CD4-positive, alpha-beta T cell treated with Interferon alpha-2 for 1 hour (primary cell): ENCODE data around the gene MCRS1.

Experiments used
- DNase-seq, 2 donors: peaks; one replicate each; pipeline ENCODE4 v3.0.0-alpha.2; 2020 to 2022

MCRS1 gene

DNA sequence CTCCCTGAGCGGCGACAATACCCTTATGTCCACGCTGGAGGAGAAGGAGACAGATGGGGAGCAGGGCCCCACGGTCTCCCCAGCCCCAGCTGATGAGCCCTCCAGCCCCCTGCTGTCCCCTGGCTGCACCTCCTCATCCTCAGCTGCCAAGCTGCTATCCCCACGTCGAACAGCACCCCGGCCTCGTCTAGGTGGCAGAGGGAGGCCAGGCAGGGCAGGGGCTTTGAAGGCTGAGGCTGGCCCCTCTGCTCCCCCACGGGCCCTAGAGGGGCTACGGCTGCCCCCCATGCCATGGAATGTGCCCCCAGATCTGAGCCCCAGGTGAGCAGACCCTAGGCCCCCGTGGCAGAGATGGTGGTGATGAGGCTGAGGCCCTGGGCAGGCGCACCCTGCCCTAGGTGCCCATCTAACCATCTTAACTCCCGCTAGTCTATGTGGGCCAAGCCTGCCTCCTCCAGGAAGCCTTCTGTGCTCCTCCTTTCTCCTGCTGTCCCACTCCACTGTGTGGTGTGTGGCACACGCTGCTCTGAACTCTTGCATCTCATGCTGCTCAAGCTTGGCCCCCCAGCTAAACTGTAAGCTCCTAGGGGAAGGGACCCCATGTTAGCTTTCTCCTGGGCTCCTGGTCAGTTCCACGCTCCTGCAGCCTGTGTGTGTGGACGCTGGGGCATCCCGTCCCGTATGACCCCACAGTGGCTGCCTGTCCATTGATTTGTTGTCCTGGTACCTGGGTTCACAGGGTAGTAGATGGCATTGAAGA, 12.1 kb downstream of the MCRS1 start:
- DNase-seq = no peak

- no peak for DNase-seq
Measured at GRCh38 chr12:49554266-49554665, 13.7 kb downstream of the MCRS1 start.

- peak in 1 of 2 donors; percentile 66 for DNase-seq
Measured at GRCh38 chr12:49553512-49554088, 14.3 kb downstream of the MCRS1 start.

DNA sequence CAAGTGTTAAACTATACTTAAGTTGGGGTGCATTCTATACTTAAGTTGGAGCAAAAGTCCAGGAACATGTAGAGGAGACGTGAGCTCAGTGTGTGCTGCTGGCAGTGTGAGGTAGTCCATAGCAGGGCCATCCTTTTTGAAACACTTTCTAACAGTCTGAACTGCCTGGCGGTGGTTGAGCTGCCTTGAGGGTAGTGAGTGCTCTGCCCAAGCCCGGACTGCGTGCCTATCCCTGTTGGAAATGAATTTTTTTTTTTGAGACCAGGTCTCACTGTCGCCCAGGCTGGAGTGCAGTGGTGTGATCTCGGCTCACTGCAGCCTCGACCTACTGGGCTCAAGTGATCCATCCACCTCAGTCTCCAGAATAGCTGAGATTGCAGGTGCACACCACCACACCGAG, 15.0 kb downstream of the MCRS1 start:
- no peak for DNase-seq

- no peak for DNase-seq
Measured at GRCh38 chr12:49552425-49552824, 15.5 kb downstream of the MCRS1 start.

- DNase-seq = no peak
Measured at GRCh38 chr12:49552014-49552413, 15.9 kb downstream of the MCRS1 start.

GRCh38 chr12:49550693-49551252, 17.2 kb downstream of the MCRS1 start:
- no peak for DNase-seq

DNA sequence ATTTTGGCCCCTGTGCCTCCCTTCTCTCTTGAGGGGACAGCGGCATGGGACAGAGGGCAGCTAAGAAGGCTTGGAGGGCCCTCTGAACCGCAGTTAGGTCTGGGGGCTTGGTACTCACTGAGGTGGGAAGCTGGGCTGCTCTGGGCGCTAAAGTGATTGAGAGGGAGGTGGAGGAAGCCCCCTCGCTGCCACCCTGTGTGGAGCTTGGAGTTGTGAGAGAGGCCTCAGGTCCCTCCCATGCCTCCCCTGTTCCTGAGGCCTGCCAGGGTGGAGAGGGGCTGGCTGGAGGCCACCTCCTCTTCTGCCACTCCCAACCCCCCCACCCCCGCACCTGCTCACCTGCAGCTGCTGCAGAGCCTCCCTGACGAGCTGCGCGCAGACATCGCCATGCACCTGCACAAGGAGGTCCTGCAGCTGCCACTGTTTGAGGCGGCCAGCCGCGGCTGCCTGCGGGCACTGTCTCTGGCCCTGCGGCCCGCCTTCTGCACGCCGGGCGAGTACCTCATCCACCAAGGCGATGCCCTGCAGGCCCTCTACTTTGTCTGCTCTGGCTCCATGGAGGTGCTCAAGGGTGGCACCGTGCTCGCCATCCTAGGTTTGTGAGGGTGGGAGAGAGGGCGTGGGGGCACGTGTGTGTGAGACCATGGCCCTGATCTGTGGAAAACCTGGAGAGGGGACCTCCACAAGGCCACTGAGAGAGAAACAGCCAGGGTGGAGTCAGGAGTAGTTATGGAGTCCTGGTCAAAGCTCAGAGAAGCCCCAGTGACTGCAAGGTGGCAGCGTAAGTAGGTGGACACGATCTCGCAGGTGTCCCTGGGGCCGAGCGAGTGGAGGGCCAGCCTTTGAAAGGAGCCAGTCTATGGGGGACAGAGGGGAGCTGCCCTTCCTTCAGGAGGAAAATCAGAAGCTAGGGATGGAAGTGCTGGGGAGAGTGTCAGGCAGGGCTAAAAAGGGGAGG, 17.9 kb downstream of the MCRS1 start:
- DNase-seq = no peak

- peak in 1 of 2 donors; percentile 30 for DNase-seq
Measured at GRCh38 chr12:49548822-49549648, 18.9 kb downstream of the MCRS1 start.

DNA sequence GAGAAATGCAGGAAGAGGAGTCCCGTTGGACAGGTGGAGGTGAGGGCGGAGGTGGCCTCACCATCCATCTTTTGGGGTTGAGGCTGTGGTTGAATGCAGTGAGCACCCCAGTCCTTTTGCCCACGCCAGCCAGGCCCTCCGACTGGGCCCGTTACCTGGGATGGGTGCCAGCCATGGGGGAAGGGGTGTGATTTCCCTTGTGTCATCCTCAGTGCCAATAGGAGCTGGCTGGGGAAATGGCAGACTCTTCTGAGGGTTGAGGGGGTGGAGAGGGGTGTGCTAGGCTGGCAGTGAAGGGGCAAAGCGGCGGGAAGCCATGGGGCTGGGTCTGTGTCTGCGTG, 19.5 kb downstream of the MCRS1 start:
- DNase-seq = no peak

GRCh38 chr12:49547090-49547690, 20.8 kb downstream of the MCRS1 start:
- DNase-seq = no peak

- no peak for DNase-seq
Measured at GRCh38 chr12:49546481-49546880, 21.5 kb downstream of the MCRS1 start.

DNA sequence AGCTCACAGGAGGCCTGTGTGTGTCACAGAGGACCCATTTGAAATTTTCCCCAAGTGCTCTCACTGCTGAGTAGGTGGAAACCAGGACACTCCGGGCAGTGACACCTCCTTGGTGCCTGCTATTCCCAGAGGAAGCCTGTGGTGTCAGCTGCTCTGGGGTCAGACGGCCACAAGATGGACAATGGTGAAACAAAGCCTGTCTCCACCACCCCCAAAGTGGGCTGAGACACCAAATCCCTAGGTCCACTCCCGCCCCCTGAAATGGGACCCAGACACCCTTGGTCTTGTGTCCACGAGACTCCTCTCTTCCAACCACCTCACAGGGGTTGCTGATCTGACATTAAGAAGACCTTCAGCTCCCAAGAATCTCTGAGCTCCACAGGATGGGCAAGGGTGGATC, 22.1 kb downstream of the MCRS1 start:
- DNase-seq = no peak

DNA sequence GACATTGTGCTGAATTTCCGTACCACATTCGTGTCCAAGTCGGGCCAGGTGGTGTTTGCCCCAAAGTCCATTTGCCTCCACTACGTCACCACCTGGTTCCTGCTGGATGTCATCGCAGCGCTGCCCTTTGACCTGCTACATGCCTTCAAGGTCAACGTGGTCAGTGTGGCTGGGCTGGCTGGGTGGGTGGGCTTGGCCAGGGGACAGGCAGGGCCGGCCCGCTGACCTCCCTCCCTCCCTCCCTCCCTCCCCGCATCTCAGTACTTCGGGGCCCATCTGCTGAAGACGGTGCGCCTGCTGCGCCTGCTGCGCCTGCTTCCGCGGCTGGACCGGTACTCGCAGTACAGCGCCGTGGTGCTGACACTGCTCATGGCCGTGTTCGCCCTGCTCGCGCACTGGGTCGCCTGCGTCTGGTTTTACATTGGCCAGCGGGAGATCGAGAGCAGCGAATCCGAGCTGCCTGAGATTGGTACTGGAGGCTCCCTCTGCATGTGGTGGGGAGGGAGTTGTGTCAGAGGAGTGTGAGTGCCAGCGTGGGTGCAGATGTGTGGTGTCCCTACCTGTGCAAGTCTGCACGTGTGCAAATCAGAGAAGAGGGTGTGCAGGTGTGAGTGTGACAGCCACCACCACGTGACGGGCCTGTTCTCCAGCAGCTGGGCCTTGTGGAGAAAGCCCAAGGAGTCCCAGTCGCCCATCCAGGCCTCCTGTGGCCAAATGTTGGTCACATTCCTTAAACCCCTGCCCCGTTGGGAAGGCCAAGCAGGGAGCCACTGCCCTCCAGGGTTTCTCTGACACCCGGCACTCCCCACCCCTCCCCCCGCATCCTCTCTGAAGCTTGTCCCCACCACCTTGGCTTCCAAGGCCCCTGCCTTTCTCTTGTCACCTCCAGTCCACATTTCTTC, 23.8 kb downstream of the MCRS1 start:
- DNase-seq = no peak

GRCh38 chr12:49543221-49543913, 24.6 kb downstream of the MCRS1 start:
- no peak for DNase-seq

DNA sequence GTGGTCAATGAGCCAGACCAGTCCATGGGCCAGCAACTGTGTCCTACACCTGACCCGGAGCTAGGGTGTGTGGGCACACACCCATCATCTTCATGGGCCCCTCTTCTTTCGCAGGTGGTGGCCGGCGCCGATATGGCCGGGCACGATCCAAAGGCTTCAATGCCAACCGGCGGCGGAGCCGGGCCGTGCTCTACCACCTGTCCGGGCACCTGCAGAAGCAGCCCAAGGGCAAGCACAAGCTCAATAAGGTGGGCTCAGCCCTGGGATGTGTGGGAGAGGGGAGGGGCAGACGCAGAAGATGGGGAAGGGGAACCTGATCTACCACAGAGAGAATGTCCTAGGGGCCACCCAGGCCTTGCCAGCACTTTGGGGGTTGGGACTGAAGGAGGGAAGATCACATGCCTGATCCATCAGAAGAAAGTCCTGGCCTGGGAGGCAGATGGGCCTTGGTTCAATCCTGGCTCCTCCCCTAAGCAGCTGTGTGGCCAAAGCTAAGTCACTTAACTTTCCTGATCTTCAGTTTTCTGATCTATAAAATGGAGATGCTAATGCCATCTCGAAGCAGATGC, 25.3 kb downstream of the MCRS1 start:
- no peak for DNase-seq

DNA sequence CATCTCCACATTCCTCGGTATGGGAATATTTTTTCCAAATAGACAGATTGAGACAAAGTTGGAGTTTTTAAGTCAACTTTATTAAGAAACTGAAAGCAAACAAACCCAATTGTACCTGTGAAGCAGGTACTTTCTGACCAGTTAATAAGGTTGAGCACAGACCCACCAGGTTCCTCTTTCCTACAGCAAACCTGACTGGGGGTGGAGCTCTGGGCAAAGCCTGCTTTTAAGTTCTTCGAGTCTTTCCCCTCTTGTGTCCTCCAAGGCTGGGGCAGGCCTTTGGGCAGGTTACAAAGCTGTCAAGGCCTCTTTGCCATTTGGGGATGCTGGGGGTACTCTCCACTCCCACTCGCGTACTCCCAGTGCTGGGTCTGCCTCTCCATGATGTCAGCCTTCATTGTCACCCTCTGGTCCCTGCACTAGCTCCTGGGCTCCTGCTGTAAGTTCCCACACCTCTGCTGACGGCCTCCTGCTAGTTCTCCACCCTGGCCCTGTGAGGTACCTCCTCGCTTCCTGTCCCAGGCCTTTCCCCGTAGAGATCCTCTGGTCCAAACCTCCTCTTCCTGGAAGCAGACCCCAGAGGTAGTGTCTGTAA, 25.9 kb downstream of the MCRS1 start:
- DNase-seq = no peak

DNA sequence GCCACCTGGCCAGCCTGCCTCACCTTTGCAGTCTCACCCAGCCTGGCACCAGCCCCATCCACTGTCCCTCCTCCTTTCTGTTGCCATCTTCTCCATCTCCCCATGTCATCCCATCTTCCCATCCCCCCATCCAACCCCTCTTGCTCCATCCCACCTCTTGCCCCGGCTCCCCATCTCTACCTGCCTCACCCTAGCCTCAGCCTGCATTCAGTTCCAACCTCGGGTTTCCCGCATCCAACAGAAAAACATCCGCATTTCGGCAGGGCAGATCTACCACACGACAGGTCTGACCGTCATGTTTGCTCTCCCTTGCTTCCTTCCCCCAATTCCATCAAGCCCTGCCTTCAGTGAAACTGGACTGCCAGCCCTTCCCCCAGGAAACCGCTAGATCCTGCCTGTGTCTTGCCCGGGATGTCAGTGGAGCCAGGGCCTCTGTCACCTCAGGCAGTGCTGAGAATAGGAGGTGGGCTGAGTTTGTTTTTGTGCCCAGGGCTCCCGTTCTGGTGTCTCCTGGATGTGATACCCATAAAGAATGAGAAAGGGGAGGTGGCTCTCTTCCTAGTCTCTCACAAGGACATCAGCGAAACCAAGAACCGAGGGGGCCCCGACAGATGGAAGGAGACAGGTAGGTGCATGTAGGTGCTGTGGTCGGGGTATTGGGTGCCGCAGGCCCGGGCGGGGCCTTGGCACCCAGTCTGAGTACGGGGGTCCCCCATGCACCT, 26.6 kb downstream of the MCRS1 start:
- DNase-seq = no peak
